ENCODE results near the gene WWOX. TPM values are rescaled to one million over a fixed set of nuclear protein-coding genes. Genes with fewer than 3 reads are reported as not detected.

WWOX gene
- total and polyA plus RNA-seq, 10 donors = 5.9 to 90.3 (median 26.4) TPM

DNA sequence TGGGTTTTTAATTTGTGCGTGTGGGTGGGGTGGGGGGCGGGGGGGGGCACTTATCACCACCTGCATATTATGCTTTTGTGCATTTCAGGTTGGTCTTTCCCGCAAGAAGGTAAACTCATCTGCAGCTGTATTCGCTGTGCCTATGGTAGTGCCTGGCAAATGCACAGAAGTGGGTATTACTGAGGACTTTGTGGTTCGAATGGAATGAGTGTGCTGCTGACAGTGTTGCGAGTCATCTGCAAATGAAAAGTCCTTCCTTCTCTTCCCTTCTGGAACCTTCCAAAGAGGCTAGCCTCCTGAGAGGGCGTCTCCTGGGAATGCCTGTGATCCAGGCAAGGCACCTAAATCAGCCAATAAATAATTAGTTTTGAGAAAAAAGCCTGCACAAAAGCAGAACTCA, 968.1 kb downstream of the WWOX start:
- Histone ChIP-seq H3K4me3 (no peak overlapping the region), H3K9me3 (no peaks in the 10 kb centered on the region), H3K27ac (no peak overlapping the region), H3K27me3 (replicated peaks in 1 of 7) (no peaks in the 10 kb centered on the region), H3K36me3 (no peaks in the 10 kb centered on the region), H3K4me1 (no peaks in the 10 kb centered on the region)
- TF ChIP-seq POLR2A (IDR thresholded peaks at IDR 0.05) (no peak), POLR2AphosphoS5 (IDR thresholded peaks at IDR 0.05) (no peak)
- TF ChIP-seq, protein P1, sequence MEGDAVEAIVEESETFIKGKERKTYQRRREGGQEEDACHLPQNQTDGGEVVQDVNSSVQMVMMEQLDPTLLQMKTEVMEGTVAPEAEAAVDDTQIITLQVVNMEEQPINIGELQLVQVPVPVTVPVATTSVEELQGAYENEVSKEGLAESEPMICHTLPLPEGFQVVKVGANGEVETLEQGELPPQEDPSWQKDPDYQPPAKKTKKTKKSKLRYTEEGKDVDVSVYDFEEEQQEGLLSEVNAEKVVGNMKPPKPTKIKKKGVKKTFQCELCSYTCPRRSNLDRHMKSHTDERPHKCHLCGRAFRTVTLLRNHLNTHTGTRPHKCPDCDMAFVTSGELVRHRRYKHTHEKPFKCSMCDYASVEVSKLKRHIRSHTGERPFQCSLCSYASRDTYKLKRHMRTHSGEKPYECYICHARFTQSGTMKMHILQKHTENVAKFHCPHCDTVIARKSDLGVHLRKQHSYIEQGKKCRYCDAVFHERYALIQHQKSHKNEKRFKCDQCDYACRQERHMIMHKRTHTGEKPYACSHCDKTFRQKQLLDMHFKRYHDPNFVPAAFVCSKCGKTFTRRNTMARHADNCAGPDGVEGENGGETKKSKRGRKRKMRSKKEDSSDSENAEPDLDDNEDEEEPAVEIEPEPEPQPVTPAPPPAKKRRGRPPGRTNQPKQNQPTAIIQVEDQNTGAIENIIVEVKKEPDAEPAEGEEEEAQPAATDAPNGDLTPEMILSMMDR (IDR thresholded peaks at IDR 0.05 in 8 of 11, conservative IDR thresholded peaks at IDR 0.05 in 3 of 11) = no peak
- 85 to 95% (median 87%) methylated on average over 5 to 7 of the region's 7 CpGs for WGBS, 5 donors
- DNase-seq = no peak
- intact Hi-C loops (cut with DNase I; ENCODE audit: low total_unique reads) = no loop called here

DNA sequence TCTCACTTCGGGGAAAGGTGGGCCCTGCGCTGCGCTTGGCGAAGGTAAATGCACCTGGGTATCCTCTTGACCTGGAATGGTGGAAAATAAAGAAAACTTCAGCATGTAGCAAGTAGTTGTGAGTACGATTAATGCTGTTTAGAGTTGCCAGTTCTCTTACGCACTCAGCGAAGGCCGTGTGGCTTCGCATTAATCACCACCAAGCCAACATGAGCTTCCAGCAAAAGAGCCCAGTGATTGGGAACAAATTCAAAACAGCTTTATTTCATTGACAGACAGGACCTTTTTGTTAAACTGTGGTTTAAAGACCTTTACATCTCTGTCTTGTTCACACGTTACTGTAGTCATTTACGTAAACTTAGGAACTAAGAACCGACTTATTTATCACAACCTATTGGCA, 969.7 kb downstream of the WWOX start:
- no peaks in the 10 kb centered on the region for H3K27me3 ChIP-seq (replicated peaks in 1 of 7)
- H3K27ac ChIP-seq = no peak overlapping the region
- H3K4me3 ChIP-seq = no peak overlapping the region
- H3K36me3 ChIP-seq = no peaks in the 10 kb centered on the region
- no peaks in the 10 kb centered on the region for H3K9me3 ChIP-seq
- intact Hi-C loops (cut with DNase I; ENCODE audit: low total_unique reads) = no loop called here
- H3K4me1 ChIP-seq = peaks cover 0 to 4% (median 0%) of the 10 kb centered on the region in 6 donors
- TF ChIP-seq, protein P1 (IDR thresholded peaks at IDR 0.05 in 8 of 11, conservative IDR thresholded peaks at IDR 0.05 in 3 of 11) = no peak
- TF ChIP-seq POLR2A (IDR thresholded peaks at IDR 0.05) = no peak
- TF ChIP-seq POLR2AphosphoS5 (IDR thresholded peaks at IDR 0.05) = no peak
- DNase-seq = no peak
- 94 to 96% (median 94%) methylated on average over 12 of the region's 12 CpGs for WGBS, 5 donors

DNA sequence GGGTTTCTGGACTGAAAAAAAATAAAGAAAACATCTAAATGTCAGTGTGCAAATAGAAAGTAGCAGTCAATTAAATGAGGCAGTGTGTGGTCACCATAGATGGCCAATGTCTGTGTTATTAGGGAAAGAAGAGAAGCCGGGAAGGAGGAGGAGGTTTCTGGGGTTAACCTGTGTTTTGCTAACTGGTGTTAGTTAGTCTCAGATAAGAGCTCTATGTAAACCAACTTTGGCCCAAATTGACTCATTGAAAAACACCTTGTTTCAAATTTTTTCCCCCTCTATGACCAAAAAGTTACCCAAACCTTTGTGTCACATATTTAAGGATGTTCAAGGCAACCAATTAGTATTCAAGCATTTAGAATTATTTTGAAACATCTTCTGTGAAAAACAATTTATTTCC, 970.2 kb downstream of the WWOX start:
- no peak for DNase-seq
- H3K4me1 ChIP-seq = peaks cover 0 to 5% (median 0%) of the 10 kb centered on the region in 6 donors
- H3K36me3 ChIP-seq = no peaks in the 10 kb centered on the region
- H3K27me3 ChIP-seq (replicated peaks in 1 of 7) = no peaks in the 10 kb centered on the region
- H3K4me3 ChIP-seq = no peak overlapping the region
- no peak overlapping the region for H3K27ac ChIP-seq
- intact Hi-C loops (cut with DNase I; ENCODE audit: low total_unique reads) = no loop called here
- 70 to 100% (median 82%) methylated on average over 1 of the region's 1 CpG for WGBS, 5 donors
- no peak for TF ChIP-seq POLR2A (IDR thresholded peaks at IDR 0.05)
- no peak for TF ChIP-seq POLR2AphosphoS5 (IDR thresholded peaks at IDR 0.05)
- TF ChIP-seq, protein P1 (IDR thresholded peaks at IDR 0.05 in 8 of 11, conservative IDR thresholded peaks at IDR 0.05 in 3 of 11) = no peak
- no peaks in the 10 kb centered on the region for H3K9me3 ChIP-seq

DNA sequence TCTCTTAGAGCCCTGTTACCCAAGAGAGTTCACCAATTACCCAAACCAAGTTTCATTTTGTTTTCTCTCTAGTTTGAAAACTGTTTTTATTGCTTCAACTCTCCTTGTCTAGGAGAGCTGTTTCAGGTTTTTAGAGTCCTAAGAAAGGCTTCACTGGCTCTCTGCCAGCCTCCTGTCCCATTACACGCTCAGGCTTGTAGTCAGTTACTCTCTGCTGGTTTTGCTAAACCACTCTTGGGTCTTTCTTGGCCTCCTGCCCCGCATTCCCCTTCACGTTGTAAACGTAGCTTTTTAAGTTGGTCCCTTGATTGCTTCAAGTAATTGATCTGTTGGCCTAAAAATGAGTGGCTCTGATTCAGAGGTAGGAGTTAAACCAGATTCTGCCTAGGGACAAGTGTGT, 972.0 kb downstream of the WWOX start:
- Histone ChIP-seq H3K27me3 (replicated peaks in 1 of 7) (no peaks in the 10 kb centered on the region), H3K4me3 (no peak overlapping the region), H3K36me3 (no peaks in the 10 kb centered on the region), H3K27ac (no peak overlapping the region), H3K9me3 (no peaks in the 10 kb centered on the region), H3K4me1 (peaks cover 0 to 5% (median 0%) of the 10 kb centered on the region in 6 donors)
- DNase-seq = no peak
- TF ChIP-seq POLR2A (IDR thresholded peaks at IDR 0.05) (no peak), POLR2AphosphoS5 (IDR thresholded peaks at IDR 0.05) (no peak)
- TF ChIP-seq, protein P1 (IDR thresholded peaks at IDR 0.05 in 8 of 11, conservative IDR thresholded peaks at IDR 0.05 in 3 of 11) = no peak
- intact Hi-C loops (cut with DNase I; ENCODE audit: low total_unique reads) = no loop called here
- WGBS, 5 donors = 40 to 61% (median 47%) methylated on average over 4 of the region's 4 CpGs
